ENCODE results near the gene FIS1. TPM values are rescaled to one million over a fixed set of nuclear protein-coding genes. Genes with fewer than 3 reads are reported as not detected.
A peak's percentile ranks its signal among the peaks of the same experiment; 100 is the strongest.

FIS1 gene
- total and polyA plus RNA-seq, 10 of the 15 experiments (the other 5 are each of a cell fraction or from before 2014, with no cell fraction given) = 83.4 to 149 (median 108) TPM

- no peak for TF ChIP-seq CUX1 (IDR thresholded peaks at IDR 0.05; ENCODE audit: insufficient replicate concordance, low read depth, low read length)
- no peak for TF ChIP-seq ZNF24 (IDR thresholded peaks at IDR 0.05)
- TF ChIP-seq ZNF217 (IDR thresholded peaks at IDR 0.05) = no peak
- TF ChIP-seq MTA3 (IDR thresholded peaks at IDR 0.05; ENCODE audit: borderline replicate concordance, low read length) = no peak; the same call in 1 of the 2 replicates
- TF ChIP-seq FOS (IDR thresholded peaks at IDR 0.05; ENCODE audit: borderline replicate concordance, extremely low read depth, insufficient read length) = no peak
- TF ChIP-seq KLF5 (IDR thresholded peaks at IDR 0.05; ENCODE audit: partially characterized antibody) = peak; percentile 23
- TF ChIP-seq SP1 (IDR thresholded peaks at IDR 0.05; ENCODE audit: low read depth, low read length) = no peak
- TF ChIP-seq CBFB (IDR thresholded peaks at IDR 0.05; ENCODE audit: low read depth) = peak; percentile 71
- TF ChIP-seq SMC3 (IDR thresholded peaks at IDR 0.05; ENCODE audit: borderline replicate concordance, low read length) = peak; percentile 73; the same call in 1 of the 2 replicates
- peak; percentile 77 for TF ChIP-seq NBN (IDR thresholded peaks at IDR 0.05)
- TF ChIP-seq HDAC6 (IDR thresholded peaks at IDR 0.05; ENCODE audit: unreplicated experiment) = no peak
- 0 out of 2 replicates have a peak, but pooled peaks have one; percentile 22 for TF ChIP-seq MEF2A (IDR thresholded peaks at IDR 0.05; ENCODE audit: insufficient read depth, low read depth, low read length)
- peak; percentile 97 for TF ChIP-seq IKZF1 (conservative IDR thresholded peaks at IDR 0.05)
- peak; percentile 89 for TF ChIP-seq FOXK2 (IDR thresholded peaks at IDR 0.05)
- TF ChIP-seq RUNX3 (IDR thresholded peaks at IDR 0.05; ENCODE audit: low read length) = peak; percentile 61
- no peak for TF ChIP-seq EED (IDR thresholded peaks at IDR 0.05; ENCODE audit: low read depth)
- TF ChIP-seq NFYB (IDR thresholded peaks at IDR 0.05; ENCODE audit: insufficient read depth, low read depth, low read length) = no peak
- no peak for TF ChIP-seq ASH2L (IDR thresholded peaks at IDR 0.05; ENCODE audit: borderline replicate concordance, low read depth)
- peak; percentile 94 for TF ChIP-seq POLR2A (IDR thresholded peaks at IDR 0.05; ENCODE audit: low read depth, low read length)
- no peak for TF ChIP-seq ZNF622 (IDR thresholded peaks at IDR 0.05)
- TF ChIP-seq YBX1 (IDR thresholded peaks at IDR 0.05) = no peak
- peak; percentile 83 for TF ChIP-seq MXI1 (IDR thresholded peaks at IDR 0.05; ENCODE audit: low read depth, low read length)
- TF ChIP-seq EGR1 (IDR thresholded peaks at IDR 0.05; ENCODE audit: borderline replicate concordance in 1 of 2, low read depth in 2 of 2, low read length in 2 of 2) = peak in 1 of 2 experiments; percentile 44; a peak in 1 of 3 replicates
- 0 out of 2 replicates have a peak, but pooled peaks have one; percentile 51 for TF ChIP-seq CBX5 (IDR thresholded peaks at IDR 0.05; ENCODE audit: low read depth)
- TF ChIP-seq SMAD5 (IDR thresholded peaks at IDR 0.05; ENCODE audit: low read depth) = peak; percentile 53; the same call in 1 of the 2 replicates
- no peak for TF ChIP-seq JUND (IDR thresholded peaks at IDR 0.05; ENCODE audit: low read depth, low read length)
- peak; percentile 43; the same call in 1 of the 2 replicates for TF ChIP-seq CHD2 (IDR thresholded peaks at IDR 0.05; ENCODE audit: borderline replicate concordance, low read depth, low read length)
- TF ChIP-seq E2F4 (IDR thresholded peaks at IDR 0.05; ENCODE audit: low read depth, low read length) = no peak
Observed at GRCh38 chr7:101244375-101245146, at the start of gene FIS1 (continued).
